ENCODE data around the gene BICRA. TPM values are rescaled to one million over a fixed set of nuclear protein-coding genes. Genes with fewer than 3 reads are reported as not detected.
A peak's percentile ranks its signal among the peaks of the same experiment; 100 is the strongest.

BICRA gene
- total RNA-seq, 1 experiment from 2014 or later = 29.3 TPM

DNA sequence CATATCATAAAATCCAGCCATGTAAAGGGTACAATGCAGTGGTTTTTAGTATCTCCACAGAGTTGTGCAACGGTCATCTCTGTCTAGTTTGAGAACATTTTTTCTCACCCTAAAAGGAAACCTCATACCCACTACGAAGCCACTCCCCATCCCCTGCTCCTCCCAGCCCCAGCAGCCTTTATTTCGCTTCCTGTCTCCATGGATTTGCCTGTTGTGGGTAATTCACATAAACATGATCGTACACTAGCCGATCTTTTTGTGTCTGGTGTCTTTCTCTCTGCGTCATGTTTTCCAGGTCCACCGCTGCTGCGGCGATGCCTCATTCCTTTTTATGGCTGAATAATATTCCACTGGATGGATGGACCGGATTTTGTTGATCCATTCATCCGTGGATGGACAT is 28.6 kb downstream of the BICRA start:
- no peak for DNase-seq
- Histone ChIP-seq H3K4me2 (ENCODE audit: insufficient read depth, insufficient read length, low read length) (no peak overlapping the region), H3K9me3 (ENCODE audit: control insufficient read depth, low read depth, low read length) (no peaks in the 10 kb centered on the region), H2AK5ac (ENCODE audit: insufficient read length, low read length) (no peak overlapping the region), H2AFZ (ENCODE audit: low read length) (no peak overlapping the region), H3K9ac (ENCODE audit: extremely low read depth, insufficient read length, low read length) (no peak overlapping the region), H3K18ac (ENCODE audit: insufficient read length, low read depth, low read length) (no peak overlapping the region), H2BK12ac (ENCODE audit: insufficient read length, low read depth, low read length) (no peak overlapping the region), H2BK5ac (ENCODE audit: insufficient read length, low read length) (no peak overlapping the region), H3K56ac (ENCODE audit: insufficient read length, low read depth, low read length) (no peak overlapping the region), H3K27ac (ENCODE audit: insufficient read length, low read depth, low read length) (no peak overlapping the region), H3K4ac (ENCODE audit: low read depth, low read length) (no peak overlapping the region), H2BK120ac (ENCODE audit: low read depth, low read length, poor library complexity, severe bottlenecking) (no peak overlapping the region), H3K27me3 (ENCODE audit: insufficient read depth, low read length) (no peaks in the 10 kb centered on the region), H3K23ac (ENCODE audit: insufficient read length, low read depth, low read length) (no peak overlapping the region), H3K23me2 (ENCODE audit: insufficient read length, low read depth, low read length, poor library complexity, severe bottlenecking) (no peaks in the 10 kb centered on the region), H4K91ac (ENCODE audit: insufficient read length, low read depth, low read length) (no peak overlapping the region), H4K5ac (ENCODE audit: insufficient read length, low read depth, low read length) (no peak overlapping the region), H3K79me2 (ENCODE audit: insufficient read depth, low read length) (peaks cover 16% of the 10 kb centered on the region; the same call in 1 of the 2 replicates), H4K20me1 (ENCODE audit: control insufficient read depth, insufficient read depth, insufficient read length) (no peaks in the 10 kb centered on the region), H4K8ac (replicated peaks; ENCODE audit: insufficient read length, low read depth, low read length) (no peak overlapping the region), H3K79me1 (ENCODE audit: insufficient read depth, low read depth, low read length, poor library complexity, severe bottlenecking) (peaks cover 5% of the 10 kb centered on the region), H2BK20ac (ENCODE audit: low read depth, low read length, poor library complexity, severe bottlenecking) (no peak overlapping the region), H3K14ac (ENCODE audit: insufficient read depth, low read length) (no peak overlapping the region), H3K4me1 (ENCODE audit: insufficient read depth, low read length) (no peaks in the 10 kb centered on the region), H2BK15ac (ENCODE audit: low read depth, low read length) (no peak overlapping the region), H3T11ph (ENCODE audit: low read length) (no peak overlapping the region)
- Mint-ChIP-seq H3K27me3 (ENCODE audit: low read depth) (no peaks in the 10 kb centered on the region), H3K36me3 (ENCODE audit: insufficient read depth in 1 of 3, low read depth in 3 of 3) (peaks cover 6 to 10% (median 7%) of the 10 kb centered on the region in 3 experiments; a peak in 6 of 7 replicates), H3K4me1 (peaks cover 15 to 20% of the 10 kb centered on the region in 2 experiments), H3K4me3 (no peak overlapping the region), H3K27ac (peak overlapping the region; percentile 19 to 93 (median 29); a peak in 3 of 7 replicates), H3K9me3 (peaks cover 0 to 1% of the 10 kb centered on the region in 2 experiments; a peak in 2 of 5 replicates)
- TF ChIP-seq, protein P1, sequence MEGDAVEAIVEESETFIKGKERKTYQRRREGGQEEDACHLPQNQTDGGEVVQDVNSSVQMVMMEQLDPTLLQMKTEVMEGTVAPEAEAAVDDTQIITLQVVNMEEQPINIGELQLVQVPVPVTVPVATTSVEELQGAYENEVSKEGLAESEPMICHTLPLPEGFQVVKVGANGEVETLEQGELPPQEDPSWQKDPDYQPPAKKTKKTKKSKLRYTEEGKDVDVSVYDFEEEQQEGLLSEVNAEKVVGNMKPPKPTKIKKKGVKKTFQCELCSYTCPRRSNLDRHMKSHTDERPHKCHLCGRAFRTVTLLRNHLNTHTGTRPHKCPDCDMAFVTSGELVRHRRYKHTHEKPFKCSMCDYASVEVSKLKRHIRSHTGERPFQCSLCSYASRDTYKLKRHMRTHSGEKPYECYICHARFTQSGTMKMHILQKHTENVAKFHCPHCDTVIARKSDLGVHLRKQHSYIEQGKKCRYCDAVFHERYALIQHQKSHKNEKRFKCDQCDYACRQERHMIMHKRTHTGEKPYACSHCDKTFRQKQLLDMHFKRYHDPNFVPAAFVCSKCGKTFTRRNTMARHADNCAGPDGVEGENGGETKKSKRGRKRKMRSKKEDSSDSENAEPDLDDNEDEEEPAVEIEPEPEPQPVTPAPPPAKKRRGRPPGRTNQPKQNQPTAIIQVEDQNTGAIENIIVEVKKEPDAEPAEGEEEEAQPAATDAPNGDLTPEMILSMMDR (conservative IDR thresholded peaks at IDR 0.05) = no peak
- no CpG with 5 or more reads among the region's 11 CpGs for WGBS (ENCODE audit: extremely low coverage, insufficient read length, low lambda C conversion rate)

All from H9 (cell line).